DND-41 (cell line): ENCODE data around the gene SND1.

Experiments
- EZH2 ChIP-seq: IDR thresholded peaks from 3 replicates; pipeline ENCODE4 v1.6.1; 2012; ENCODE audit warnings: borderline replicate concordance, low read depth, mild to moderate bottlenecking, moderate library complexity, low read length, inconsistent platforms; ENCODE audit not compliant: severe bottlenecking
- TF ChIP-seq, protein P1 (sequence below): IDR thresholded peaks from 2 replicates; pipeline ENCODE4 v1.5.1; 2012; ENCODE audit warnings: borderline replicate concordance, low read length, moderate library complexity, mild to moderate bottlenecking; ENCODE audit not compliant: poor library complexity, severe bottlenecking; ENCODE audit errors: extremely low read depth

DNA sequence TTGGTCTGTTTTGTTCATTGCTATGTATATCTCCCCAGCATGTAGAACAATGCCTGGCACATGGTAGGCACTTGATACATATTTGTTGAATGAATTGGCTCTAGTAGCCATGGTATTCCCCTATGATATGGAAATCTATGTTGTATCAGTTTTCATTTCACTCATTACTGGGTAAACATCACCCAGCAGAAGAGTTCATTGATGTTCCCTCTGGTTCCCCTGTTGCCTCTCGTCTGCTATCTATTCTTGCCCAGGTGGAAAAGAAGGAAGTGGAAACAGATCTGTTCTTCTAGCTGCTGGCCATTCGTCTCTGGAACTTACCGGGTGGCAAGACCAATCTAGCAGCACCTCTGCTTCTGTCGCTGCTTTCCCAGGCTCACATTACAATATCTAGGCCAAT, 307.8 kb downstream of the SND1 start:
- TF ChIP-seq, protein P1, sequence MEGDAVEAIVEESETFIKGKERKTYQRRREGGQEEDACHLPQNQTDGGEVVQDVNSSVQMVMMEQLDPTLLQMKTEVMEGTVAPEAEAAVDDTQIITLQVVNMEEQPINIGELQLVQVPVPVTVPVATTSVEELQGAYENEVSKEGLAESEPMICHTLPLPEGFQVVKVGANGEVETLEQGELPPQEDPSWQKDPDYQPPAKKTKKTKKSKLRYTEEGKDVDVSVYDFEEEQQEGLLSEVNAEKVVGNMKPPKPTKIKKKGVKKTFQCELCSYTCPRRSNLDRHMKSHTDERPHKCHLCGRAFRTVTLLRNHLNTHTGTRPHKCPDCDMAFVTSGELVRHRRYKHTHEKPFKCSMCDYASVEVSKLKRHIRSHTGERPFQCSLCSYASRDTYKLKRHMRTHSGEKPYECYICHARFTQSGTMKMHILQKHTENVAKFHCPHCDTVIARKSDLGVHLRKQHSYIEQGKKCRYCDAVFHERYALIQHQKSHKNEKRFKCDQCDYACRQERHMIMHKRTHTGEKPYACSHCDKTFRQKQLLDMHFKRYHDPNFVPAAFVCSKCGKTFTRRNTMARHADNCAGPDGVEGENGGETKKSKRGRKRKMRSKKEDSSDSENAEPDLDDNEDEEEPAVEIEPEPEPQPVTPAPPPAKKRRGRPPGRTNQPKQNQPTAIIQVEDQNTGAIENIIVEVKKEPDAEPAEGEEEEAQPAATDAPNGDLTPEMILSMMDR, result no peak
- TF ChIP-seq EZH2, result no peak
